ENCODE results near the gene PACS1.
A peak's percentile ranks its signal among the peaks of the same experiment; 100 is the strongest.

GRCh38 chr11:66268952-66269905 is 199.2 kb downstream of the PACS1 start:
- TF ChIP-seq, protein P1, sequence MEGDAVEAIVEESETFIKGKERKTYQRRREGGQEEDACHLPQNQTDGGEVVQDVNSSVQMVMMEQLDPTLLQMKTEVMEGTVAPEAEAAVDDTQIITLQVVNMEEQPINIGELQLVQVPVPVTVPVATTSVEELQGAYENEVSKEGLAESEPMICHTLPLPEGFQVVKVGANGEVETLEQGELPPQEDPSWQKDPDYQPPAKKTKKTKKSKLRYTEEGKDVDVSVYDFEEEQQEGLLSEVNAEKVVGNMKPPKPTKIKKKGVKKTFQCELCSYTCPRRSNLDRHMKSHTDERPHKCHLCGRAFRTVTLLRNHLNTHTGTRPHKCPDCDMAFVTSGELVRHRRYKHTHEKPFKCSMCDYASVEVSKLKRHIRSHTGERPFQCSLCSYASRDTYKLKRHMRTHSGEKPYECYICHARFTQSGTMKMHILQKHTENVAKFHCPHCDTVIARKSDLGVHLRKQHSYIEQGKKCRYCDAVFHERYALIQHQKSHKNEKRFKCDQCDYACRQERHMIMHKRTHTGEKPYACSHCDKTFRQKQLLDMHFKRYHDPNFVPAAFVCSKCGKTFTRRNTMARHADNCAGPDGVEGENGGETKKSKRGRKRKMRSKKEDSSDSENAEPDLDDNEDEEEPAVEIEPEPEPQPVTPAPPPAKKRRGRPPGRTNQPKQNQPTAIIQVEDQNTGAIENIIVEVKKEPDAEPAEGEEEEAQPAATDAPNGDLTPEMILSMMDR (optimal IDR thresholded peaks at IDR 0.05 in 1 of 3, IDR thresholded peaks at IDR 0.05 in 1 of 3, conservative IDR thresholded peaks at IDR 0.05 in 1 of 3; ENCODE audit: extremely low read depth in 1 of 3, insufficient read depth in 2 of 3, low read length in 3 of 3): peak in 2 of 3 experiments; percentile 13 to 28
- no peak for TF ChIP-seq EZH2 (IDR thresholded peaks at IDR 0.05; ENCODE audit: low read length)
